ENCODE results near the gene ARL5B. TPM values are rescaled to one million over a fixed set of nuclear protein-coding genes. Genes with fewer than 3 reads are reported as not detected.

The ARL5B gene
- total and polyA plus RNA-seq, 2 experiments from 2014 or later, result 21.5 to 95.2 TPM

- WGBS (ENCODE audit: low lambda C conversion rate, missing lambda C conversion rate), result 96% methylated on average over 3 of the region's 3 CpGs
- H3K27ac ChIP-seq, result no peak overlapping the region
- TF ChIP-seq EZH2phosphoT487 (IDR thresholded peaks at IDR 0.05; ENCODE audit: low read depth, severe bottlenecking, unreplicated experiment) (no peak), EZH2 (IDR thresholded peaks at IDR 0.05; ENCODE audit: borderline replicate concordance) (no peak)
- TF ChIP-seq, protein P1, sequence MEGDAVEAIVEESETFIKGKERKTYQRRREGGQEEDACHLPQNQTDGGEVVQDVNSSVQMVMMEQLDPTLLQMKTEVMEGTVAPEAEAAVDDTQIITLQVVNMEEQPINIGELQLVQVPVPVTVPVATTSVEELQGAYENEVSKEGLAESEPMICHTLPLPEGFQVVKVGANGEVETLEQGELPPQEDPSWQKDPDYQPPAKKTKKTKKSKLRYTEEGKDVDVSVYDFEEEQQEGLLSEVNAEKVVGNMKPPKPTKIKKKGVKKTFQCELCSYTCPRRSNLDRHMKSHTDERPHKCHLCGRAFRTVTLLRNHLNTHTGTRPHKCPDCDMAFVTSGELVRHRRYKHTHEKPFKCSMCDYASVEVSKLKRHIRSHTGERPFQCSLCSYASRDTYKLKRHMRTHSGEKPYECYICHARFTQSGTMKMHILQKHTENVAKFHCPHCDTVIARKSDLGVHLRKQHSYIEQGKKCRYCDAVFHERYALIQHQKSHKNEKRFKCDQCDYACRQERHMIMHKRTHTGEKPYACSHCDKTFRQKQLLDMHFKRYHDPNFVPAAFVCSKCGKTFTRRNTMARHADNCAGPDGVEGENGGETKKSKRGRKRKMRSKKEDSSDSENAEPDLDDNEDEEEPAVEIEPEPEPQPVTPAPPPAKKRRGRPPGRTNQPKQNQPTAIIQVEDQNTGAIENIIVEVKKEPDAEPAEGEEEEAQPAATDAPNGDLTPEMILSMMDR (IDR thresholded peaks at IDR 0.05; ENCODE audit: poor library complexity), result no peak
- H3K4me3 ChIP-seq, result no peak overlapping the region
- peaks cover 9% of the 10 kb centered on the region for H3K4me1 ChIP-seq (ENCODE audit: insufficient read depth)
- H3K9me3 ChIP-seq (ENCODE audit: low read depth), result no peaks in the 10 kb centered on the region
- peaks cover 15% of the 10 kb centered on the region for H4K20me1 ChIP-seq (ENCODE audit: insufficient read depth, poor library complexity, severe bottlenecking)
- H3K36me3 ChIP-seq (replicated peaks; ENCODE audit: insufficient read depth, low read depth), result no peaks in the 10 kb centered on the region
- H2AFZ ChIP-seq, result no peak overlapping the region
- no peak overlapping the region for H3K4me2 ChIP-seq
- H3K79me2 ChIP-seq, result peaks cover 23% of the 10 kb centered on the region
- no peak for DNase-seq (ENCODE audit: low spot score)
- no peaks in the 10 kb centered on the region for H3K27me3 ChIP-seq
- H3K9me2 ChIP-seq (replicated peaks; ENCODE audit: insufficient read depth), result no peaks in the 10 kb centered on the region
These were observed 2.5 kb upstream of the ARL5B start for GRCh38 chr10:18656724-18657123.

DNA sequence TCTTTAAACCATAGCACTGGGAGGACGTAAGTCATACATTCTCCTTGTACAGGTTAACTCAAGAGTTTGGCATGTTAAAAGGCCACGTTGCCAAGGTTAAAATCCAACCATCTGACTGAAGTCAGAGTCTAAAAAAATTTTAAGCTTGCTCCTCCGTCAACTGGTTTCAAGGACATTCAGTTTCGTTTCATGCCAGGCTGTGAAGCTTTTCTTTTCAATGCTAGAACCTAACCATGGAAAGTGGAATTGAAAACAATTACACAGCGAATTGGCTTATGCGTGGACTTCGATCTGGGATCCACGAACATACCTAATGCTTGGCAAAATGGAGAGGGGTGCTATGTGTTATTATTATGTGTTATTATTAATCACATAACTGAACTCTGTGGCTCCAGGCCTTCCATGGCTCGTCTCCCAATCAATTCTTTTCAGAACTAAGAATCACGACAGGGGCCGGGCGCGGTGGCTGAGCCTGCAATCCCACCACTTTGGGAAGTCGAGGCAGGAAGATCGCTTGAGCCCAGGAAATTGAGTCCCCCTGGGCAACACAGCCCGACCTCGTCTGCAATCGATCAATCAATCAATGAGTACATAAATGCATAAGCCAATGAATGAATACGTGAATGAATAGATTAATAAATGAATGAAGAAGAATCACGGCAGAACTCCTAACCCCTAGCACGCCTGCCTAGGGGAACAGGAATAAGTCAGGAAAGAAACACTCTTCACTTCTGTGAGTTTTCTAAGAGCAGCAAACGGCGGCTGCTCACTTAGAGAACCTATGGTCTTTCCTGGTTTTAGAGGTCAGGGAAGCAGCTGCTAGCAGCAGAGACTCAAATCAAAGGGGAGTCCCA is 733 bp upstream of the ARL5B start:
- H3K27ac ChIP-seq, result peak overlapping the region; percentile 99
- DNase-seq (ENCODE audit: low spot score), result peak; percentile 40
- peak overlapping the region; percentile 84 for H3K4me2 ChIP-seq
- WGBS (ENCODE audit: low lambda C conversion rate, missing lambda C conversion rate), result 31% methylated on average over 23 of the region's 23 CpGs
- H4K20me1 ChIP-seq (ENCODE audit: insufficient read depth, poor library complexity, severe bottlenecking), result peaks cover 33% of the 10 kb centered on the region
- TF ChIP-seq EZH2 (IDR thresholded peaks at IDR 0.05; ENCODE audit: borderline replicate concordance), result no peak
- TF ChIP-seq, protein P1 (IDR thresholded peaks at IDR 0.05; ENCODE audit: poor library complexity), result no peak
- TF ChIP-seq EZH2phosphoT487 (IDR thresholded peaks at IDR 0.05; ENCODE audit: low read depth, severe bottlenecking, unreplicated experiment), result no peak
- H3K4me1 ChIP-seq (ENCODE audit: insufficient read depth), result peaks cover 9% of the 10 kb centered on the region
- peak overlapping the region; percentile 50 for H3K4me3 ChIP-seq
- H3K9me2 ChIP-seq (replicated peaks; ENCODE audit: insufficient read depth), result no peaks in the 10 kb centered on the region
- H3K27me3 ChIP-seq, result no peaks in the 10 kb centered on the region
- peaks cover 41% of the 10 kb centered on the region for H3K79me2 ChIP-seq
- H3K9me3 ChIP-seq (ENCODE audit: low read depth), result no peaks in the 10 kb centered on the region
- peak overlapping the region; percentile 39 for H2AFZ ChIP-seq
- no peaks in the 10 kb centered on the region for H3K36me3 ChIP-seq (replicated peaks; ENCODE audit: insufficient read depth, low read depth)

GRCh38 chr10:18659819-18660535 is 746 bp downstream of the ARL5B start:
- Histone ChIP-seq H3K79me2 (peaks cover 56% of the 10 kb centered on the region), H2AFZ (peak overlapping the region; percentile 31), H3K9me3 (ENCODE audit: low read depth) (no peaks in the 10 kb centered on the region), H3K9me2 (replicated peaks; ENCODE audit: insufficient read depth) (no peaks in the 10 kb centered on the region), H3K4me3 (peak overlapping the region; percentile 82), H3K4me2 (peak overlapping the region; percentile 79), H3K27me3 (no peaks in the 10 kb centered on the region), H3K4me1 (ENCODE audit: insufficient read depth) (peaks cover 9% of the 10 kb centered on the region), H3K36me3 (replicated peaks; ENCODE audit: insufficient read depth, low read depth) (no peaks in the 10 kb centered on the region), H3K27ac (peak overlapping the region; percentile 99), H4K20me1 (ENCODE audit: insufficient read depth, poor library complexity, severe bottlenecking) (peaks cover 47% of the 10 kb centered on the region)
- DNase-seq (ENCODE audit: low spot score), result peak; percentile 67
- TF ChIP-seq EZH2 (IDR thresholded peaks at IDR 0.05; ENCODE audit: borderline replicate concordance) (no peak), EZH2phosphoT487 (IDR thresholded peaks at IDR 0.05; ENCODE audit: low read depth, severe bottlenecking, unreplicated experiment) (no peak)
- TF ChIP-seq, protein P1 (IDR thresholded peaks at IDR 0.05; ENCODE audit: poor library complexity), result no peak
- 2% methylated on average over 23 of the region's 23 CpGs for WGBS (ENCODE audit: low lambda C conversion rate, missing lambda C conversion rate)
